HG02885 (cell line): ENCODE data around the gene DUOX2.
"Not testable (repeated sequence)": the region's sequence is repeated elsewhere in the genome, so short reads cannot be mapped to it uniquely, and the experiment has no call there.

Source experiments
- ATAC-seq: cut with Tn5 transposase; IDR thresholded peaks from one replicate; pipeline ENCODE4 v1.9.1; 2021; ENCODE audit warnings: mild to moderate bottlenecking; ENCODE audit not compliant: unreplicated experiment, poor library complexity

The DUOX2 gene

GRCh38 chr15:45104170-45104569 lies 9.8 kb downstream of the DUOX2 start:
- not testable (repeated sequence) for ATAC-seq

GRCh38 chr15:45102226-45102625 lies 11.7 kb downstream of the DUOX2 start:
- no peak for ATAC-seq

- no peak for ATAC-seq
Observed at GRCh38 chr15:45101749-45102148, 12.2 kb downstream of the DUOX2 start.

GRCh38 chr15:45100884-45101625 lies 12.9 kb downstream of the DUOX2 start:
- no peak for ATAC-seq

- no peak for ATAC-seq
Observed at GRCh38 chr15:45099549-45100165, 14.3 kb downstream of the DUOX2 start.

GRCh38 chr15:45097466-45097865 lies 16.5 kb downstream of the DUOX2 start:
- no peak for ATAC-seq

GRCh38 chr15:45095661-45096060 lies 18.3 kb downstream of the DUOX2 start:
- no peak for ATAC-seq

- no peak for ATAC-seq
Observed at GRCh38 chr15:45094358-45094730, 19.6 kb downstream of the DUOX2 start.

- ATAC-seq, result no peak
Observed at GRCh38 chr15:45093622-45094357, 20.2 kb downstream of the DUOX2 start.

GRCh38 chr15:45093013-45093412 lies 21.0 kb downstream of the DUOX2 start:
- ATAC-seq, result no peak

- no peak for ATAC-seq
Observed at GRCh38 chr15:45091576-45091975, 22.4 kb downstream of the DUOX2 start.

GRCh38 chr15:45091161-45091560 lies 22.8 kb downstream of the DUOX2 start:
- ATAC-seq, result no peak

- ATAC-seq, result no peak
Observed at GRCh38 chr15:45089712-45090373, 24.1 kb downstream of the DUOX2 start.

- no peak for ATAC-seq
Observed at GRCh38 chr15:45088801-45089711, 24.9 kb downstream of the DUOX2 start.

GRCh38 chr15:45087513-45087912 lies 26.5 kb downstream of the DUOX2 start:
- ATAC-seq, result no peak

GRCh38 chr15:45084163-45084562 lies 29.8 kb downstream of the DUOX2 start:
- no peak for ATAC-seq

- ATAC-seq, result no peak
Observed at GRCh38 chr15:45083223-45083622, 30.7 kb downstream of the DUOX2 start.

- not testable (repeated sequence) for ATAC-seq
Observed at GRCh38 chr15:45082412-45082811, 31.6 kb downstream of the DUOX2 start.

- ATAC-seq, result not testable (repeated sequence)
Observed at GRCh38 chr15:45080593-45080992, 33.4 kb downstream of the DUOX2 start.
